ENCODE data around the gene PALM.

GRCh38 chr19:670609-671075, 38.1 kb upstream of the PALM start:
- TF ChIP-seq CTCF (IDR thresholded peaks at IDR 0.05; ENCODE audit: poor library complexity) (no peak), EZH2 (IDR thresholded peaks at IDR 0.05; ENCODE audit: borderline replicate concordance) (no peak), EZH2phosphoT487 (IDR thresholded peaks at IDR 0.05; ENCODE audit: low read depth, severe bottlenecking, unreplicated experiment) (no peak)
